HG03558 (cell line): ENCODE results near the gene CCNE1.
A peak's percentile ranks its signal among the peaks of the same experiment; 100 is the strongest.
"Not testable (repeated sequence)": the region's sequence is repeated elsewhere in the genome, so short reads cannot be mapped to it uniquely, and the experiment has no call there.

Experiments
- ATAC-seq: cut with Tn5 transposase; IDR thresholded peaks from one replicate; pipeline ENCODE4 v1.9.1; 2021; ENCODE audit warnings: moderate number of reproducible peaks; ENCODE audit not compliant: unreplicated experiment; ENCODE audit errors: extremely low read depth

Gene CCNE1

GRCh38 chr19:29812080-29812880, 489 bp downstream of the CCNE1 start:
- no peak for ATAC-seq

GRCh38 chr19:29812881-29813275, 1.1 kb downstream of the CCNE1 start:
- ATAC-seq = no peak

GRCh38 chr19:29813642-29814041, 1.9 kb downstream of the CCNE1 start:
- no peak for ATAC-seq

- ATAC-seq = no peak
These were observed 3.4 kb downstream of the CCNE1 start for GRCh38 chr19:29815231-29815630.

- no peak for ATAC-seq
These were observed 5.5 kb downstream of the CCNE1 start for GRCh38 chr19:29817316-29817715.

- no peak for ATAC-seq
These were observed 7.5 kb downstream of the CCNE1 start for GRCh38 chr19:29819300-29819699.

- ATAC-seq = no peak
These were observed 8.2 kb downstream of the CCNE1 start for GRCh38 chr19:29819986-29820385.

GRCh38 chr19:29823581-29824330, 12.0 kb downstream of the CCNE1 start:
- no peak for ATAC-seq

- not testable (repeated sequence) for ATAC-seq
These were observed 13.5 kb downstream of the CCNE1 start for GRCh38 chr19:29825263-29825662.

- ATAC-seq = no peak
These were observed 19.3 kb downstream of the CCNE1 start for GRCh38 chr19:29831041-29831548.

GRCh38 chr19:29831686-29832085, 19.9 kb downstream of the CCNE1 start:
- ATAC-seq = no peak

- ATAC-seq = no peak
These were observed 21.0 kb downstream of the CCNE1 start for GRCh38 chr19:29832801-29833200.

- ATAC-seq = no peak
These were observed 21.9 kb downstream of the CCNE1 start for GRCh38 chr19:29833614-29834261.

- ATAC-seq = no peak
These were observed 23.4 kb downstream of the CCNE1 start for GRCh38 chr19:29834991-29835846.

GRCh38 chr19:29836409-29836825, 24.6 kb downstream of the CCNE1 start:
- ATAC-seq = peak; percentile 46

- ATAC-seq = peak; percentile 66
These were observed 25.7 kb downstream of the CCNE1 start for GRCh38 chr19:29837448-29837981.

- ATAC-seq = no peak
These were observed 26.2 kb downstream of the CCNE1 start for GRCh38 chr19:29837996-29838395.

- no peak for ATAC-seq
These were observed 28.5 kb downstream of the CCNE1 start for GRCh38 chr19:29840066-29840950.

- ATAC-seq = no peak
These were observed 29.4 kb downstream of the CCNE1 start for GRCh38 chr19:29841209-29841558.
